NCI-H748 (cell line): ENCODE measurements around the gene GIMAP7.

Source experiments
- DNase-seq: peaks from one replicate; lab custom pipeline; 2025; ENCODE audit not compliant: unreplicated experiment; lab: John Stamatoyannopoulos, UW

The GIMAP7 gene

DNA sequence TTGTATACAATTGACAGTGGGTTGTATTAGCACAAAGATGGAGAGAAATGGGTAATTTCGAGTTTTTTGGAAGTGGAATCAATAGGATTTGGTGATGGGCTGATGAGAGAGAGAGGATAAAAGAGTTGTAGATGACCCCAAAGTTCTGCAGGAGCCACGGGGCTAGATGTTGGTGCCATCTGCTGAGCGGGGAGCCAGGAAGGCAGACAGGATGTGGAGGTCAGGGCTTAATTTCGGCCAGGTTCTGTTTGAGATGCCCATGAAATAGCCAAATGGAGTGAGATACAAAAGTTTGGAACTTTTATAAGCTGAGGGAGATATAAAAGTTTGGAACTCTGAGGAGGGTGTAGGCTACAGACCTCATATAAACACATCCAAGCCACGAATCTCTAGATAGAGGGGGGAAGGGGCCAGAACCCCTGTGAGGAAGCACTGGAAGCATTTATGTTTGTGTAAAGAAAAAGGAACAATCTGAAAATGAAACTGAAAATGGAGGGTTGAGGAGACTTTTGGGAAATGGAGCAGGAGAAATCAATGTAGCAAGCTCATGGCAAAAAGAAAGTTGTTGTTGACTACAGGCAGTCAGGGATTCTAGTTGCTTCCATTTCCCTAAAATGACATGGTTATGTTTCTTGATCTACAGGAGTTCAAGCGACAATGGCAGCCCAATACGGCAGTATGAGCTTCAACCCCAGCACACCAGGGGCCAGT lies 54.7 kb downstream of the GIMAP7 start:
- no peak for DNase-seq
